Gastroesophageal sphincter (tissue), 3 donors: ENCODE measurements around the gene ALDH7A1.

Source experiments
- CTCF ChIP-seq, 4 experiments: fragments of 200-600 bp in 2 of 4; fragments of 450-650 bp in 2 of 4; sonication (generic) in 1 of 4; IDR thresholded peaks; one replicate each; pipeline ENCODE4 v1.5.1; 2017 to 2019; ENCODE audit warnings: antibody characterized with exemption in 4 of 4, mild to moderate bottlenecking in 2 of 4, moderate library complexity in 2 of 4
- EP300 ChIP-seq: sonication (generic); formaldehyde crosslinking; IDR thresholded peaks from one replicate; pipeline ENCODE4 v1.6.1; 2017; ENCODE audit warnings: antibody characterized with exemption, mild to moderate bottlenecking
- POLR2A ChIP-seq, 2 donors: fragments of 450-650 bp; IDR thresholded peaks; one replicate each; pipeline ENCODE4 v1.6.1; 2017; ENCODE audit warnings: antibody characterized with exemption in 2 of 2, mild to moderate bottlenecking in 2 of 2, moderate library complexity in 1 of 2
- POLR2AphosphoS5 ChIP-seq: sonication (generic); formaldehyde crosslinking; IDR thresholded peaks from one replicate; pipeline ENCODE4 v1.6.1; 2017; ENCODE audit warnings: antibody characterized with exemption

DNA sequence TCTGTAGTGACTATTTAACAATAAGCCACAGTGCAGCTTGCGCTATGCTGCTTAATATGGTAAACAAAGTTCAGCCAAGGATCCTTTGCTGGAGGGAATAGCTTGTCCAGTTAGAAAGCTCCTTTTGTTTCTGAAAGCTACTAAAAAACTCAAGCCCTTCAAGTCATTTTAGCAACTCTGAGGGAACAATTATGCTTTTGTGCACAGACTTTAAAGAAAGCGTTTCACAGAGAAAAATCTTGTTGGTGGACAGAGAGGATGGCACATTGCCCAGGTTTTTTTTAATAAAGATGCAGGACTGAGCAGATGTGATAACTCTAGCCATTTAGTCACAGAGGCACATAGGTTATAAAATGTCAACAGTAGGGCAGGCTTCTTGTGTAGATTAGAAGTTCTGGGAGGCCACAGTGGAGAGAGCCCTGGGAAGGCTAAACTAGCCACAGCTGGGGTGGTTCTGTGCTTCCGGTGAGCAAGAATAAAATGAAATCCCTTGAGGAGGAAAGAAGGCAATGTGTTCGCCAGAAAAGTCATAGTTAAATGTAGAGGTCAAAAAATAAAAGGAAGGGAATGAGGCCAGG is 63.4 kb downstream of the ALDH7A1 start:
- TF ChIP-seq CTCF (IDR thresholded peaks at IDR 0.05) (no peak), POLR2AphosphoS5 (no peak), POLR2A (IDR thresholded peaks at IDR 0.05) (no peak), EP300 (no peak)
